ENCODE data around the gene FARP2. TPM values are rescaled to one million over a fixed set of nuclear protein-coding genes. Genes with fewer than 3 reads are reported as not detected.
"Not testable (repeated sequence)": the region's sequence is repeated elsewhere in the genome, so short reads cannot be mapped to it uniquely, and the experiment has no call there.

FARP2 gene
- total RNA-seq, 1 experiment from 2014 or later = 32.6 TPM

GRCh38 chr2:241422350-241422749 lies 66.3 kb downstream of the FARP2 start:
- BruUV-seq (replicated peaks) = no TSS peak
- TF ChIP-seq CTCF (IDR thresholded peaks at IDR 0.05; ENCODE audit: unreplicated experiment) = no peak
- DNase-seq (ENCODE audit: unreplicated experiment) = no peak
- peaks cover 16% of the 10 kb centered on the region for H3K9me3 Mint-ChIP-seq (ENCODE audit: unreplicated experiment)
- intact Hi-C loops (cut with micrococcal nuclease) = no loop called here
- ChIA-PET CTCF (interaction anchor here (0.8 kb wide), 1 partner anchor 11 kb away, joined by 3 read pairs; no protein-coding TSS in a partner anchor), POLR2A (no interaction called here)
- no peak overlapping the region for H3K4me3 Mint-ChIP-seq (ENCODE audit: unreplicated experiment)
- no peak overlapping the region for H3K27ac Mint-ChIP-seq (ENCODE audit: low read depth, unreplicated experiment)
- H3K36me3 Mint-ChIP-seq (ENCODE audit: insufficient read depth, unreplicated experiment) = peaks cover 33% of the 10 kb centered on the region
- H3K4me1 Mint-ChIP-seq (ENCODE audit: insufficient read depth, unreplicated experiment) = no peaks in the 10 kb centered on the region
- H3K27me3 Mint-ChIP-seq (ENCODE audit: insufficient read depth, unreplicated experiment) = no peaks in the 10 kb centered on the region

- intact Hi-C loops (cut with micrococcal nuclease); H3K4me3 Mint-ChIP-seq (ENCODE audit: unreplicated experiment); DNase-seq (ENCODE audit: unreplicated experiment); H3K27me3 Mint-ChIP-seq (ENCODE audit: insufficient read depth, unreplicated experiment); BruUV-seq (replicated peaks); POLR2A ChIA-PET; CTCF ChIA-PET; H3K27ac Mint-ChIP-seq (ENCODE audit: low read depth, unreplicated experiment); H3K4me1 Mint-ChIP-seq (ENCODE audit: insufficient read depth, unreplicated experiment): not testable (repeated sequence)
- peaks cover 16% of the 10 kb centered on the region for H3K9me3 Mint-ChIP-seq (ENCODE audit: unreplicated experiment)
- H3K36me3 Mint-ChIP-seq (ENCODE audit: insufficient read depth, unreplicated experiment) = peaks cover 22% of the 10 kb centered on the region
Observed at GRCh38 chr2:241423489-241423888, 67.4 kb downstream of the FARP2 start.

- ChIA-PET POLR2A (interaction anchor here (0.6 kb wide), 1 partner anchor 659 kb away, joined by 6 read pairs; no protein-coding TSS in a partner anchor), CTCF (no interaction called here)
- Mint-ChIP-seq H3K27ac (ENCODE audit: low read depth, unreplicated experiment) (no peak overlapping the region), H3K27me3 (ENCODE audit: insufficient read depth, unreplicated experiment) (no peaks in the 10 kb centered on the region), H3K4me3 (ENCODE audit: unreplicated experiment) (no peak overlapping the region), H3K9me3 (ENCODE audit: unreplicated experiment) (peaks cover 16% of the 10 kb centered on the region), H3K4me1 (ENCODE audit: insufficient read depth, unreplicated experiment) (no peaks in the 10 kb centered on the region), H3K36me3 (ENCODE audit: insufficient read depth, unreplicated experiment) (peaks cover 21% of the 10 kb centered on the region)
- BruUV-seq (replicated peaks) = no TSS peak
- TF ChIP-seq CTCF (IDR thresholded peaks at IDR 0.05; ENCODE audit: unreplicated experiment) = no peak
- DNase-seq (ENCODE audit: unreplicated experiment) = no peak
- intact Hi-C loops (cut with micrococcal nuclease) = no loop called here
Observed at GRCh38 chr2:241425368-241425767, 69.3 kb downstream of the FARP2 start.

- Mint-ChIP-seq H3K27ac (ENCODE audit: low read depth, unreplicated experiment) (no peak overlapping the region), H3K4me1 (ENCODE audit: insufficient read depth, unreplicated experiment) (no peaks in the 10 kb centered on the region), H3K9me3 (ENCODE audit: unreplicated experiment) (no peaks in the 10 kb centered on the region), H3K27me3 (ENCODE audit: insufficient read depth, unreplicated experiment) (no peaks in the 10 kb centered on the region), H3K36me3 (ENCODE audit: insufficient read depth, unreplicated experiment) (peaks cover 52% of the 10 kb centered on the region), H3K4me3 (ENCODE audit: unreplicated experiment) (no peak overlapping the region)
- no peak for DNase-seq (ENCODE audit: unreplicated experiment)
- BruUV-seq (replicated peaks) = no TSS peak
- TF ChIP-seq CTCF (IDR thresholded peaks at IDR 0.05; ENCODE audit: unreplicated experiment) = no peak
- CTCF ChIA-PET = no interaction called here
- intact Hi-C loops (cut with micrococcal nuclease) = no loop called here
- POLR2A ChIA-PET = no interaction called here
Observed at GRCh38 chr2:241430178-241430577, 74.1 kb downstream of the FARP2 start.

Data from MCF 10A (cell line).